HG02588 (cell line): Measurements from ENCODE around the gene RAB11FIP4.
A peak's percentile ranks its signal among the peaks of the same experiment; 100 is the strongest.

ENCODE experiments used
- ATAC-seq: cut with Tn5 transposase; IDR thresholded peaks from one replicate; pipeline ENCODE4 v1.9.1; 2021; ENCODE audit warnings: mild to moderate bottlenecking, moderate library complexity; ENCODE audit not compliant: unreplicated experiment

RAB11FIP4 gene

DNA sequence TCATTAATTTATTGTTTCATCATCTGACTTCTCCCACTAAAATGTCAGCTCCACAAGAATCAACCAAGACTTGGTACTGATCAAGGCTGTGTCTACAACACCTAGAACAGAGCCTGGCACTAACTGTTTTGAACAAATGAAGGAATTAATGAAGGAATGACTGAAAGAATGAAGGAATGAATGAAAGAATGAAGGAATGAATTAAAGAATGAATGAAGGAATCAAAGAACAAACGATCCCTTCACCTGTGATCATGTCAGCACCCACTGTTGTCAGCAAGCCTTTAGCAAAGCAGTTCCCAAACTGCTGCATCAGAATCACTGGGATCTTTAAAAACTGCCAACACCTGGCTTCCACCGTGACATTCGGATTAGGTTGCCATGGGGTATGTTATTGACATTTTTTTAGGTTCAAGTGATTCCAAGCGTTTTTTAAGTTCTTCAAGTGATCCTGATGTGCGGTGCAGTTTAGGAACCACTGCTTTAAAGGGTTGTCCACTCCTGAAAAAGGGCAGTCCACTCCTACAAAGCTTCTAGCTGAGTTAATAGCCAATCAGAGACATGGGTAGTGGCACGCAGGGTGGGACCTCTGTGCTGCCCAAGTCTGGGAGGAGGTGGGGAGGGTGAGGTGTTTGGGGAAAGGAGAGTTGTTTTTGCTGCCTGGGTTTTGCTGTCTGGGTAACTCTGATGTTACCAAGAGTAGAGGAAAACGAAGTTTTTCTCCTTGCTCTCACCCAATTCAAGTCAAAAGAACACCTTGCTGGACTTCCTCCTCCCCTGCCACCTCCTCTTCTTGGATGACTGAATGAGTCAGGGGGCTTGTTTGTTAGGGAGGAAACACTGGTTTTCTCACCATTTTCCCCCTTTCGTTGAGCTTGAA is 89.7 kb downstream of the RAB11FIP4 start:
- no peak for ATAC-seq

DNA sequence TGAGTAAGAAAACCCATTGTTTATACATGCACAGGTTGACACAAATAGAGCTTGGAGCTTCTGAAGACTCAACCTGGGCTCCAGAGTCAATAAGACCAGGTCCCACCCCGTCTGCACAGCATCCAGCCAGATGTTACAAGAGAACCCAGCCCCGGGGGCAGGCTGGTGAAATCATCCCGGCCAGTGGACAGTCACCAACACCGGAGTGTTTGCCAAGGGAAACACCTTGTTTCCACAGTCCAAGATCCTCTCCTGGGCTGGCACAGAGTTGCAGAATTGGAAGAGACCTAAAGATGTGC is 90.3 kb downstream of the RAB11FIP4 start:
- no peak for ATAC-seq

DNA sequence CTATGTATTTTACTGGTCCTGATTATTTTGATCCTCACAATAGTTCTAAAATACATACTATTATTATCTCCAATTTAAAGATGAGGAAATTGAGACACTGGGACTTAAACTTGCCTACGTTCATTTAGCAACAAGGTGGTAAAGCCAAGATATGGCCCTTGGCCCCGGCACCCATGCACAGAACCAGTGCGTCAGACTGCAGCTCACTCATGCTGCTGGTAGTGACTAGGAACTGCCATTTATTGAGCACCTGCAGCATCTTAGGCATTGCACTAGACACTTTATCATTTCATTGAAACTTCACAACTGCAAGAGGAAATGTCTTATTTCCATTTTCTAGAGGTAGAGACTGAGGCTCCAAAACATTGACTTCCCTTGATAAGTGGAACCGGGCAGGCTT is 93.3 kb downstream of the RAB11FIP4 start:
- no peak for ATAC-seq

DNA sequence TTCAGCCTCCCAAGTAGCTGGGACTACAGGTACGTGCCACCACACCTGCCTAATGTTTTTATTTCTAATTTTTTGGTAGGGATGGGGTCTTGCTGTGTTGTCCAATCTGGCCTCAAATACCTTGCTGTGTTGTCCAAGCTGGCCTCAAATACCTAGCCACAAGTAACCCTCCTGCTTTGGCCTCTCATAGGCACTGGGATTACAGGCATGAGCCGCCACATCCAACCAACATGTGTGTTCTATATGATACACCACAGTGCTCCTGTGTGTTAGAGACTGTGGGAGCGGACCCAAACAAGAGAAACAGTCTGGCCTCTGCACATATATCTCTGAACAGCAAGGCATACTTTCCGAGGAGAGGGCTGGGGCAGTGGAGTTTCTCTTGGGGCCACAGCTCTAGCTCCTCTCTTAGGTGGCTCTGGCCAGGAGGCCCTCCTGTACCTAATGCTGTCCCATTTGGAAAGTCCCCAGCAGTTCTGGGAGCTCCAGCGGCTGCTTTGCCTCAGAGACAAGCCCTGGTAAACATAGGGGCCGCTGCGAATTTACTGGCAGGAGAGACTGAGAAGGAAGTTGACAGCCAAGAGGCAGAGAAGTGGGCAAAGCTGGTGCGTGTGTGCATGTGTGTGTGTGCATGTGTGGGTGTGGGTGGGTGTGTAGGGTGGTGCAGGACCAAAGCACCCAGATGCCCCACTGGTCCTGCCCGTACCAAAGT is 95.0 kb downstream of the RAB11FIP4 start:
- no peak for ATAC-seq

DNA sequence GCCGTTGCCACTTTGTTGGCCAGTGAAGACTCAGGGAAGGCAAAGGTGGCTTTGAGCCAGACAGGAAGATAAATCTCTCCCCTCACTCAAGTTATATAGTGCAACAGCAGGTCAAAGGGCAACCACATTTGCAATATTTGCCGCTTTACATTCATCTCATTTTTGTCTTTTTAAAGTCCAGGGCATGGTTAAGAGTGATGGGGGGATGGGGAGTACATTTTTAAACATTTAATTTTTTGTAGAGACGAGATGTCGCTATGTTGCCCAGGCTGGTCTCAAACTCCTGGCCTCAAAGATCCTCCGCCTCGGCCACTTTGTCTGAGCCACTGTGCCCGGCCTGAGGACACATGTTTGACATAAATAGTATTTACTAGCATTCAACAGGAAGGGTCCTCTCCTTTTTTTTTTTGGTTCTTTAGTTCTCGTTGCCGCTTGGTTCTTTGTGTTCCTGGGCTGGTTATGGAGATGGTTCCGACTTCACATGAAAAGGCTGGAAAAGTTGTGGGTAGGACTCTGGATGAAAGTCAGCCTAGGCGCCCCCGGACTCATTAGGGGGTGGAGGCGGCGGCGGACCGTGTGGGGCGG is 95.7 kb downstream of the RAB11FIP4 start:
- no peak for ATAC-seq

DNA sequence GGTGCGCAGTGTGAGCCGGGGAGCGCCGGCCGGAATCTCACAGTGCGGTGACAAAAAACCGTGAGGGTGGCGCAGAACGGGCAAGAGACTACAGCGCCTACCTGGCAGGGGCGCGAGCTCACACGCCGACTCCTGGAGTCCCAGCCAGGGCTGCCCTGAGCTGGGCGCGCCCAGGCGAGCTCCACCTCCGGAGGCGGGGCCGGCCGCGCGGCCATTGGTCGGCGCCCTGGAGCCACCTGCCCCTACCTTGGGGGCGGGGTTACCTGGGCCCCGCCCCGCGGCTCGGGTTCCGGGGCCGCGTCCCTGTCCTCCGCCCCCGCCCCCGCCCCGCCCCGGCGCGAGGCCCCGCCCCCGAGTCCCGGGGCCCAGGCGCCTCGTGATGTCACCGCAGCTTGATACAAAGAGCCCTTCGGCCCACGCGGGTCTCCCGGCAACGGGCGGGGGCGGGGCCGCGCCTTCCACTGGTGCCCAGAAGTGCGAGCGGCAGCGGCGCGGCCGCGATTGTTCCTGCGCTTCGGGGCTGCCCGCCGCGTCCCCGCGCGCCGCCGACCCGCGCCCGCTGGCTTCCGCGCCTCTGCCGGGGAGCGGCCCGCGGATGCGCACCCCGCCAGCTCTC is 96.3 kb downstream of the RAB11FIP4 start:
- ATAC-seq = peak; percentile 68

DNA sequence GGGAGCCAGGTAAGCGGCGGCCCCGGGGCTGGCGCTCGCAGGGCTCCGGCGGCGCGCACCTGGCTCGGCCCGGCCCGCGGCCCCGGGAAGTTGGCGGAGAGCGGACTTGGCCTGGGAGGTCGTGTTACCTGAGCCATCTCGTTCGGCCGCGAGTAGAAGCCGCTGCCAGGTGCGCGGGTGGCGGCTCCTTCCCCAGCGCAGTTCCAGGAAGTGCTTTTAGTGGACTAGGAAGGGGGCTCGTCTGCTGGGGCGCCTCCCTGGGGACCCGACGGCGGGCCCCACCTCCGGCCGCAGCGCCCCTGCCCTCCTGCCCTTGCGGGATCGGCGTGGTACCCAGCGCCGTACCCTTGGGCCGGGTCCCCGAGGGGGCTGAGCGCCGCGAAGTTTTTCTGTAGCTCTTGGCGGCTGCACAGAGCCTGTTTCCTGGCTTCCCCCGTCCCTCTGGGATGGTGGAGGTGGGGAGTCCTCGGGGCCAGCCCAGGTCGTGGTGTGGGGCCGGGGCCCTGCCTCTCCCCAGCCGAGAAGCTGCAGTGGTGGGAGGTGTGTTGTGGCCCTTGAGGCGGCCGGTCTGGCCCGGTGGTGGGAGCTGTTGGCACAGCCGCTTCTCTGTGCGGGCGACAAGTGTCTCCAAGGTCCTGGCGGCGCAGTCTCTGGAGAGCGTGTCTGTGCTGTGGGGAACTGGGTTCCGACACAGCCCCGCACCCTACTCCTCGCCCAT is 96.9 kb downstream of the RAB11FIP4 start:
- peak; percentile 15 for ATAC-seq

DNA sequence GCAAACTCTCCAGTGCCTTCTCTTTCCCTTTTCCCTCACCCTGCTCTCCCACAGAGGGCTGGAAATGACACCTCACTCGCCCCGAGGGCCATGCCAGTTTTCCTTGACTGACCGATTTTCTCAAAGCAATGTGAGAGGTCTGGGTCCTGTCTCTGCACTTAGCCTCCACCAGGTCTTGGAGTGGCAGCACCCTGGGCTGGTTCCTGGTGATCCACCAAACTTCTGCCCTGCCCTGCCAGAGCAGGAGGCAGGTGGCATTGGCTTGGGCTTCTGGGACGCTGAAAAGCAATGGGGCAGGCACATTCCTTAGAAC is 97.5 kb downstream of the RAB11FIP4 start:
- ATAC-seq = no peak

DNA sequence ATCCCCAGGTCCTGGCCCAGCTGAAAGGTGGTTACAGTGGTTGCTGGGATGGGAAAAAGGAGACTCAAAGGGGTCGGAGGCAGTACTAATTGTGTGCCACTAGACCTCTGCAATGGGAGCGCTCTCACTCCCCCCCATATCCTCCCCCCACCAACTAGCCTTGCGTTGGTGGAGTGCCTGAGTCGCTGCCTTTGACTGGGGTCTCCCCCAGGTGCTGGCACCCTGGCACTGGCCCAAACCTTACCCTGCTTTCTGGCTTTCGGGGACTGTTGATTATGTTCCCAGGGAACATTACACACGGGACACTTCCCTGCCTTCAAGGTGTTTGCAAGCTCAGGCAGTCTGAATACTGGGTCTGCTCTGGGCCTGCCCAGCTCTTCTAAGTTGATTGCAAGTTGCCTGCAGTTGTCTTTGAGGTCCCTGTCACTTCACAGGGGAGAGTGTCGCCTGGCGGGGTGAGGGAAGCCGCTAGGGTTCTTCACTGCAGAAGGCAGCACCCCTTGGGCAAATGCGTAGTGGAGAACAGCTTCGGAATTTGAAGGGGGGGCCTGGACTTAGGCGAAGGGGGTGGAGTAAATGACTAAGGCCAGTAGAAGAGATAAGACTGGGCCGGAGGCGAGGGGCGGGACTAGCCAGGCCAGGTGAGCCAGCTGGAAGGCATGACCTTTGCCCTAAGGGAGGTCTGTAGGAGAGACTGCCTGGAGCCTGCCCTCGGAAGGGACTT is 98.0 kb downstream of the RAB11FIP4 start:
- no peak for ATAC-seq

DNA sequence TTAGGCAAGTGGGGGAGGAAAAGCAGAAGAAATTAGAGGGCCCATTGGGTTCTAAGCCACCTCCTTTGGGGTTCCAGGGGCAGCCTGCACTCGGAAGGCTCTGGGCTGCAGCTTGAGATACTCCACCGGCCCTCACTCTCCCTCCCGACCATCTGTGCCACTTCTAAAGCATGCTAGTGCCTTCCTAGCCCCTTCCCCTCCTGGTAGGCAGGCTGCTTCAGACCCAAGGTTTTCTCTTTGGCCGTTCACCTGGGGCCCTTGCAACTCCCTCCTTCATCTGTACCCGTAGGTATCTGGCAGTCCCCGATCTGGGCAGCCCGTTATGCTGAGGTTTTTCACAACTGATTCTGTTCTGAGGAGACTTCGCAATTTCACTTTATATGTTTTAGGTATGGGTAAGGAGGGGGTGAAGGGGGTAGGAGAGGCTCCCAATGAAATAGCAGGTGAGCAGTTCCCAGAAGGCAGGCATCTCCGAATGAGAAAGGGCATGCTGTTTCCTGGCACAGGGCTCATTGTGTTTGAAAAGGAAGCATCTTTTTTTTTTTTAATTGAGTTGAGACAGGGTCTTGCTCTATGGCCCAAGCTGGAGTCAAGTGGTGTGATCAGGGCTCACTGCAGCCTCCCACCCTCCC is 98.7 kb downstream of the RAB11FIP4 start:
- ATAC-seq = no peak

DNA sequence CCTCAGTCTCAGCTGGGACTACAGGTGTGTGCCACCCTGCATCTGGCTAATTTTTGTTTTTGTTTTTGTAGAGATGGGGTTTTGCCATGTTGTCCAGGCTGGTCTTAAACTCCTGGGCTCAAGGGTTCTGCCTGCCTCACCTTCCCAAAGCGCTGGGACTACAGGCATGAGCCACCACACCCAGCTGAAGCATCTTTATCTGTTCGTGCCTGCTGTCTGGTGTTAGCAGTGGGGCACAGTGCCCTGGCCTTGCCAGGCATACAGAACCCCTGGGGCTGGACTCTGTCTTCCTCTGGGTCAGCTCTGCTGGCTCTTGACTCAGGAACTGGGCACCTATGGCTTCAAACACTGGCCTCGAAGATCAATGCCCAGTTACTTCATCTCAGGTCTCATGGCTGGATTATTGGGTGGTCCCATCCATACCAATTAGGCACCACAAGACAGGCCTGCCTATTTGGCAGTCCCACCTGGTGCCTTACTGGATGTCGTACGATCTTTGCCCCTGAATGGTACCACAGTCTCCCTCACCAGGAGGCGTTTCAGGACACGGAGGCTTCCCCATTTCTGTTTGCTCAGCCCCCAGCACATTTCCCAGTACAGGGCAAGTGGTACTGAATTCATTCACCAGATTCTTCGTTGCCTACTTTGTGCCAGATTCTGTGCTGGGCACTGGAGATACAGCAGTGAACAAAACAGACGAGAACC is 99.3 kb downstream of the RAB11FIP4 start:
- ATAC-seq = no peak

DNA sequence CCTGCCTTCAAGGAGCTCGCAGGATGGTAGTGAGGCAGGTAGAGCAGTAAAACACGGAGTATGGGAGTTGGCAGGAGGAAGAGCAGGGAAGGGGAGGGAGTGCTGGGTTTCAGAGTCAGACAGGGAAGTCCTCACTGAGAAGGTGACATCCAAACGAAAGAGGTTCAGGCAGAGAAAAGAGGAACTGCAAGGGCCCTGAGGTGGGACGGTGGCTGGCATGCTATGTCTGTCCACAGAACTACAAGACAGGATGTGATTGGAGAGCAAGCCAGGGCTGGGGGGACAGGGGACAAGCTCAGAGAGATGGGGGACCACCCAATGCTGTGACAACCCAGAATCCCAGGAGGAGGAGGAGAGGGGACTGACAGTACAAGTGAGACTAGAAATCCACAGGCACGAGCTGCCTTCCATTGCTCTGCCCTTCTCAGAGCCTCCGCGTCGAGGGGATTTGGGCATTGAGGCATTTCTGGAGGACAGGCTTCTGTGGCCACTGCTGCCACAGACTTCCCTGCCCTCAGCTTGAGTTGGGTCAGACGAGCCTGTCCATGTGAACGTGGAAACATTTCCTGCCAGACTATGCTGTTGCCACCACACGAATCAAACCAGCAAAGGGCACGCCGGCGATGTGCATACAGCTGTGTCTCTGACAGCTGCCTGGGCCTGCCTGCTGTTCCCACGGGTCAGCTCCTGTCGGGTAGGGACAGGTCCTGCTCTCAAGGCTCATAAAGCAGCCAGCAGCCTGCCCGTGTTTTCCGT is 100.1 kb downstream of the RAB11FIP4 start:
- ATAC-seq = no peak

DNA sequence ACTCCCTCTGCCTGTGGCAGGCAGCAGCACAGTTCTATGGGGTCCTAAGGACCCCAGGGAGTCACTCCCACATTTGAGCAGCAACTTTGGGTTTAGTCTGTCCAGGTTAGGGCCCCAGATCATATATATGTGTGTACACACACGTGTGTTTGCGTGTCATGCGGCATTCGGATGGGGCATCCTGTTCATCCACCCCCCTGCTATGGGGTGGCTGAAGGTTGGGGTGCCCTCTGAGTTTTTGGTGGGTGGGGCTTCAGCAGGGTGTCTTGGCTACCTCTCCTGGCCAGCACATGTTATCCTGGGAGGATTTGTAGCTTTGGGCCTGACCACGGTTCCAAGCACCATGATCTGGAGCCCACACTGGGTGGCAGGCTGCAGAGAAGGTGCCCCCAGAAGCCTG is 100.7 kb downstream of the RAB11FIP4 start:
- ATAC-seq = no peak

DNA sequence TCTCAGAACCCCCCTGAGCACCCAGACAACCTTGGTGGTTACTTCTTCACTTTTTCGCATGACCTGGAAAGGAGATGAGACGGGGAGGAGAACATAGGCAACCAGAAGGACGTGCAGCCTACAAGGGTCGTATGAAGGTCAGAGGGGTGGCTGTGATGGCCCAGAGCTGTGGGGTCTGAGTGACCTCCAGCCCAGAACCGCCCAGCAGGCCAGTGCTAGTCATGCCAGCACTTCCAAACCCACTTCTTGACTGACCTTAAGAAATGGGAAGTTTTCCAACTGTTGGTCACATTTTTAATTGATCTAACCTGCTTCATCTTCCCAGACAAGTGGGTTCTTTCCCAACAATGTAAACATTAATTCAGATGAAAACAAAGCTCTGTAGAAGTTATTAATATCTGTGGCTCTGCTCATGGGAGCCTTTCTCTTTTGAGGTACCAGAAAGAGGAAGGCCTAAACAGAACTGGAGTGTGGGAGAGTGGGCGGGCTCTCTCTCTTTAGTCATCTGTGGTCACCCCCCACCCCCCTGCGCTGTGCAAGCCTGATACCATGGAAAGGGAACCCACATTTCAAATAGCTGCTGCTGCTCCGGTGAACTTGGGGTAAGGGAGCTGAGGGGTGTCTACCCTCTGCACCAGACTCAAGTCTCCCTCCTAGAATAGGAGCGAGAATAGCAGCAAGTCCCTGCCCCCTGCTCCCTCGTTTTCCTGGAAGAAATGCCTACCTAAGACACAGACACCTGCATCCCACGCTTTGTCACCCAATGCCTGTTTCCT is 101.6 kb downstream of the RAB11FIP4 start:
- peak; percentile 32 for ATAC-seq

DNA sequence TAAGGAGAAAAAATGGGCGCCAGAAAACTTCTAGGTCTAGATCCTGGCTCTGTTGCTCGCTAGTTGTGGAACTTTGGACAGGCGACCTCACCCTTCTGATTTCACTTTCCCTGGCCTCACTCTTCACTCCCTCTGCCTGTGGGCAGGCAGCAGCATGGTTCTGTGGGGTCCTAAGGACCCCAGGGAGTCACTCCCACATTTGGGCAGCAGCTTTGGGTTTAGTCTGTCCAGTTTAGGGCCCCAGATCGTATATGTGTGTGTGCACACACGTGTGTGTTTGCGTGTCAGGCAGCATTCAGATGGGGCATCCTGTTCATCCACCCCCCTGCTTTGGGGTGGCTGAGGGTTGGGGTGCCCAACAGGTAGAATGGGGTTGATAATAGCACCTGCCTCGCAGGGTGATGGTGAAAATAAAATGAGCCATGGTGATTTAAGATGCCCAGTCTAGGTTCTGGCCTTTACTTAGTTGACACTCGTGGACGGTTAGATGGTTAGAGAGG is 102.2 kb downstream of the RAB11FIP4 start:
- no peak for ATAC-seq

DNA sequence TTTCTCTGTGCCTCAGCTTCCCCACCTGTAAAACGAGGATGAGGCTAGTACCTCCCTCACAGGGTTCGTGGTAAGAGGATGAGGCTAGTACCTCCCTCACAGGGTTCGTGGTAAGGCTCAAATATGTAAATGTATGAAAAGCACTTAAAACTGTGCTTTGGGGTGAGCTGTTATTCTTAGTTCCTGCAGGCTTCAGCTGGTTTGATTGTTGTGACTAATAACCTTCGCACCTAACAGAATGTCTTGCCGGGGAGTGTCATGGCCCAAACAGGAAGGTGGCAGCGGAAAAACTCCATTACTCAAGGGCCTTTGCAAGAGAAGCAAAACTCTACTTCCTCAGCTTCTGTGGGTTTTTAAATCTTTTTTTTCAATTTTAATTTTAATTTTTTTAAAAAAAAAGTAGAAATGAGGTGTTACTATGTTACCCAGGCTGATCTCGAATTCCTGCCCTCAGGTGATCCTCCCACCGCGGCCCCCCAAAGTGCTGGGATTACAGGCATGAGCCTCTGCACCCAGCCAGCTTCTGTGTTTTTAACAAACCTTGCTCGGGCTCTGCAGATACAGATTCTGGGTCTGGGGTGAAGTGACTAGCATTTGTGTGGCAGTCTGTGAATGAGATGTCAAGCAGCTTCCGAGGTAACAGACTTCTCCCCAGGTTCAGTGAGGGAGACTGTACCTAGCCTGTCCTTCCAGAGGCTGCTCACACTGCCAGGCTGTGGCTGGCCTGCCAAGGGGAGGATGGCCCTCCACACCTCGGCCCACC is 103.0 kb downstream of the RAB11FIP4 start:
- ATAC-seq = no peak
